Spleen (tissue), 13 donors: ENCODE results near the gene CALM1. TPM values are rescaled to one million over a fixed set of nuclear protein-coding genes. Genes with fewer than 3 reads are reported as not detected.

Experiments used
- DNase-seq: peaks from one replicate; pipeline ENCODE4 v3.0.0-alpha.2; 2020
- H3K27ac ChIP-seq, 8 donors: fragments of 200-600 bp; sonication (generic) in 7 of 8; 1 replicate in 4 of 8; 2 replicates in 4 of 8; pipeline versions ENCODE4 v1.5.0 to v1.8.0; 2016 to 2021; ENCODE audit warnings: inconsistent platforms in 4 of 8, mild to moderate bottlenecking in 4 of 8, moderate library complexity in 1 of 8
- H3K27me3 ChIP-seq, 7 donors: fragments of 200-600 bp; sonication (generic) in 6 of 7; replicated peaks in 1 of 7; 1 replicate in 4 of 7; 2 replicates in 3 of 7; pipeline versions ENCODE4 v1.5.0 to v1.8.0; 2016 to 2021; ENCODE audit warnings: inconsistent platforms in 3 of 7, mild to moderate bottlenecking in 1 of 7
- H3K36me3 ChIP-seq, 6 donors: fragments of 200-600 bp; sonication (generic) in 5 of 6; 1 replicate in 4 of 6; 2 replicates in 2 of 6; pipeline versions ENCODE4 v1.5.0 to v1.8.0; 2016 to 2021; ENCODE audit warnings: inconsistent platforms in 2 of 6
- H3K4me1 ChIP-seq, 6 donors: fragments of 200-600 bp; sonication (generic) in 5 of 6; 1 replicate in 3 of 6; 2 replicates in 3 of 6; pipeline versions ENCODE4 v1.5.0 to v1.8.0; 2016 to 2021; ENCODE audit warnings: inconsistent platforms in 3 of 6
- H3K4me3 ChIP-seq, 8 donors: fragments of 200-600 bp; sonication (generic) in 7 of 8; 1 replicate in 4 of 8; 2 replicates in 4 of 8; pipeline versions ENCODE4 v1.5.0 to v1.8.0; 2016 to 2021; ENCODE audit warnings: inconsistent platforms in 4 of 8, mild to moderate bottlenecking in 4 of 8, moderate library complexity in 2 of 8
- H3K9me3 ChIP-seq, 8 donors: fragments of 200-600 bp; sonication (generic) in 7 of 8; 1 replicate in 4 of 8; 2 replicates in 4 of 8; pipeline versions ENCODE4 v1.5.0 to v1.8.0; 2016 to 2021; ENCODE audit warnings: inconsistent platforms in 4 of 8
- POLR2A ChIP-seq, 3 donors: fragments of 450-650 bp; IDR thresholded peaks; one replicate each; pipeline ENCODE4 v1.5.1; 2017; ENCODE audit warnings: antibody characterized with exemption in 3 of 3, mild to moderate bottlenecking in 1 of 3
- POLR2AphosphoS5 ChIP-seq, 3 donors: sonication (generic); formaldehyde crosslinking; IDR thresholded peaks; one replicate each; pipeline ENCODE4 v1.5.1; 2017; ENCODE audit warnings: antibody characterized with exemption in 3 of 3
- WGBS, 5 donors: extraction: QIAGEN DNeasy Blood & Tissue Kit in 3 of 5; methylation state at CpG; one replicate each; pipeline versions ENCODE4 v1.1.5 to v1.1.7; 2013 to 2018; 5-methylcytosine and 5-hydroxymethylcytosine counted together
- intact Hi-C: fragments of 100-400 bp; cut with DNase I; formaldehyde crosslinking; loops from one replicate; pipeline ENCODE4 v1.15.0; 2023; ENCODE audit warnings: low total_unique reads
- long read RNA-seq, 2 donors: transcript quantifications; one replicate each; lab custom pipeline, GENCODE V29; 2026
- polyA plus RNA-seq, 3 donors: library from polyadenylated mRNA; stranded (reverse); fragments of 200-250 nt; gene quantifications; one replicate each; pipeline ENCODE4 v1.2.1, GENCODE V29; 2013
- total RNA-seq, 7 donors: library from RNA; depleted of rRNA in 3 of 7; stranded (reverse); fragments of >200 nt in 3 of 7; fragmentation: NEBNext Ultra II Directional in 4 of 7; extraction: Animal tissue kit (Norgen Biotek cat#: 25700) in 4 of 7; gene quantifications; one replicate each; pipeline versions ENCODE4 v1.1.0 to v1.2.1, GENCODE V29; 2016 to 2021
- TF ChIP-seq, protein P1 (sequence below), 11 experiments: fragments of 200-600 bp in 7 of 11; fragments of 450-650 bp in 4 of 11; sonication (generic) in 4 of 11; IDR thresholded peaks in 8 of 11; conservative IDR thresholded peaks in 3 of 11; 1 replicate in 7 of 11; 2 replicates in 4 of 11; pipeline versions ENCODE4 v1.4.0 to v1.8.0; 2016 to 2021; ENCODE audit warnings: antibody characterized with exemption in 11 of 11, inconsistent platforms in 4 of 11, mild to moderate bottlenecking in 1 of 11
- donor health status: healthy with polysubstance abuse.
- donor health status: DM: no; HTN: no; CAD: no; lungs with moderate emphysema.
- donor health status: DM: no; HTN: no; CAD: no.
- donor health status: Bipolar disorder and iron deficiency.
- donor health status: healthy.
- donor health status: DM: no; HTN: no; CAD: no.
- donor health status: DM: yes; HTN: yes; CAD: no.

The CALM1 gene
- total RNA-seq = 100 to 1,000 TPM; 294 to 483 (median 387) TPM
- polyA plus RNA-seq = 100 to 1,000 TPM; 188 to 292 (median 256) TPM
- long read RNA-seq, donor 1, full-length matches to known transcripts = 487 of 769 reads
- long read RNA-seq, donor 1, partial matches to known transcripts = 282 of 769 reads
- long read RNA-seq, donor 1, other reads (novel, unspliced or antisense) = 0 of 769 reads
- long read RNA-seq, donor 2, full-length matches to known transcripts = 341 of 562 reads
- long read RNA-seq, donor 2, partial matches to known transcripts = 216 of 562 reads
- long read RNA-seq, donor 2, other reads (novel, unspliced or antisense) = 5 of 562 reads

DNA sequence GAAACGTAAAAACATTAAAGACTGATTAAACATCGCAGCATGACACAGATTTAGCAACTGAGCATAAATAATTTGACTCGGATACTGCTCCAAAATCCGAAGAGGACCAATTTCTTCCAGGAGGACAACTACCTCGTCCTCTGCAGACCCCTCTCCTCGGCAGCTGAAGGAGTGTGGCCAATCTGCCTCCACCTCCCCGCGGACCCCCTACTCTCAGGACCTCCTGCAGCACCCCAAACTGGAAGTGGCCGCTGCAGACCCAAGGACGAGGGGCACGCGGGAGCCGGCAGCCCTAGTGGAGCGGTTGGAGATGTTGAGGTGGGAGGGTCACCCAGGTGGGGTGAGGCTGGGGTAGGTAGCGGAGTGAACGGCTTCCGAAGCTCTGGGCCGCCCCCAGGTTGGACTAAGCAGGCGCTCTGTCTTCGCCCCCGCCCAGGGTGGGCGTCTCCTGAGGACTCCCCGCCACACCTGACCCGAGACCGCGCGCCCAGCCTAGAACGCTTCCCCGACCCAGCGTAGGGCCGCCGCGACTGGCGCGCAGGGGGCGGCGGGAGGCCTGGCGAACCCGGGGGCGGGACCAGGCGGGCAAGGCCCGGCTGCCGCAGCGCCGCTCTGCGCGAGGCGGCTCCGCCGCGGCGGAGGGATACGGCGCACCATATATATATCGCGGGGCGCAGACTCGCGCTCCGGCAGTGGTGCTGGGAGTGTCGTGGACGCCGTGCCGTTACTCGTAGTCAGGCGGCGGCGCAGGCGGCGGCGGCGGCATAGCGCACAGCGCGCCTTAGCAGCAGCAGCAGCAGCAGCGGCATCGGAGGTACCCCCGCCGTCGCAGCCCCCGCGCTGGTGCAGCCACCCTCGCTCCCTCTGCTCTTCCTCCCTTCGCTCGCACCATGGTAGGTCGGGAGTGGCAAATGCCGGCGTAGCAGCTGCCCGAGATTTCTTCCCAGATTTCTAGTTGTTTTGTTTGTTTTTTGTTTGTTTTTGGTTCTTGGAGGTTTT, at the start of gene CALM1:
CALM1 (plus strand) TSS at position 689 of the 999 bp plus-strand sequence; CDS start at position 891, 202 bp downstream.
- WGBS, 5 donors = 2 to 5% (median 2%) methylated on average over 24 to 89 of the region's 89 CpGs

DNA sequence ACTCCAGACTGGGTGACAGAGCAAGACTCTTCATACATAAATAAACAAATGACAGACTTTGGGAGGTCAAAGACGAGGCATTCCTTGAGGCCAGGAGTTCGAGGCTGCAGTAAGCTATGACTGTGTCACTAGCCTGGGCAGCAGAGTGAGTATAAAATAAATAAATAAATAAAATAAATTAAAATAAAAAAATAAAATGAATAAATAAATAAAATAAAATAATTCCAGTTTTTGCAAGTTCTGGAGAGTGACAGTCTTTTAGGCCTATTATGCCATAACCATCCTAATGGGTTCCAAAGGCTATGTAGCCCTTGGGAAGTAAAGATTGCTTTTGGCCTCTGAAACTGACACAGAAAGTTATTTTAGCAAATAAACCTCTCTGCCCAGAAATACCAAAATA, 48.6 kb upstream of the CALM1 start:
- no peaks in the 10 kb centered on the region for H3K36me3 ChIP-seq
- H3K27ac ChIP-seq = no peak overlapping the region
- WGBS, 5 donors = 87 to 94% (median 93%) methylated on average over 2 of the region's 2 CpGs
- no peak for DNase-seq
- no peaks in the 10 kb centered on the region for H3K27me3 ChIP-seq
- no peaks in the 10 kb centered on the region for H3K4me1 ChIP-seq
- H3K9me3 ChIP-seq = no peaks in the 10 kb centered on the region
- no peak overlapping the region for H3K4me3 ChIP-seq
- intact Hi-C loops = no loop called here
- TF ChIP-seq, protein P1, sequence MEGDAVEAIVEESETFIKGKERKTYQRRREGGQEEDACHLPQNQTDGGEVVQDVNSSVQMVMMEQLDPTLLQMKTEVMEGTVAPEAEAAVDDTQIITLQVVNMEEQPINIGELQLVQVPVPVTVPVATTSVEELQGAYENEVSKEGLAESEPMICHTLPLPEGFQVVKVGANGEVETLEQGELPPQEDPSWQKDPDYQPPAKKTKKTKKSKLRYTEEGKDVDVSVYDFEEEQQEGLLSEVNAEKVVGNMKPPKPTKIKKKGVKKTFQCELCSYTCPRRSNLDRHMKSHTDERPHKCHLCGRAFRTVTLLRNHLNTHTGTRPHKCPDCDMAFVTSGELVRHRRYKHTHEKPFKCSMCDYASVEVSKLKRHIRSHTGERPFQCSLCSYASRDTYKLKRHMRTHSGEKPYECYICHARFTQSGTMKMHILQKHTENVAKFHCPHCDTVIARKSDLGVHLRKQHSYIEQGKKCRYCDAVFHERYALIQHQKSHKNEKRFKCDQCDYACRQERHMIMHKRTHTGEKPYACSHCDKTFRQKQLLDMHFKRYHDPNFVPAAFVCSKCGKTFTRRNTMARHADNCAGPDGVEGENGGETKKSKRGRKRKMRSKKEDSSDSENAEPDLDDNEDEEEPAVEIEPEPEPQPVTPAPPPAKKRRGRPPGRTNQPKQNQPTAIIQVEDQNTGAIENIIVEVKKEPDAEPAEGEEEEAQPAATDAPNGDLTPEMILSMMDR (IDR thresholded peaks at IDR 0.05 in 8 of 11, conservative IDR thresholded peaks at IDR 0.05 in 3 of 11) = no peak
- TF ChIP-seq POLR2A (IDR thresholded peaks at IDR 0.05) (no peak), POLR2AphosphoS5 (IDR thresholded peaks at IDR 0.05) (no peak)

More for the DNA sequence above, at the start of gene CALM1:
- no peaks in the 10 kb centered on the region for H3K27me3 ChIP-seq
- H3K27ac ChIP-seq = peak within 1 kb of the TSS; percentile 90 to 98 (median 95)
- intact Hi-C loops = loop anchor here (5.0 kb wide), 1 partner anchor 301 kb away; no protein-coding TSS in a partner anchor
- peaks cover 4 to 19% (median 16%) of the 10 kb centered on the region in 6 donors for H3K36me3 ChIP-seq
- peaks cover 27 to 43% (median 39%) of the 10 kb centered on the region in 6 donors for H3K4me1 ChIP-seq
- TF ChIP-seq POLR2A (IDR thresholded peaks at IDR 0.05) = peak; percentile 99 to 100 (median 100)
- peak; percentile 100 for TF ChIP-seq POLR2AphosphoS5 (IDR thresholded peaks at IDR 0.05)
- TF ChIP-seq, protein P1 (IDR thresholded peaks at IDR 0.05 in 8 of 11, conservative IDR thresholded peaks at IDR 0.05 in 3 of 11) = peak in 7 of 11 experiments; percentile 18 to 30 (median 23)
- peak; percentile 99 for DNase-seq
- H3K9me3 ChIP-seq = no peaks in the 10 kb centered on the region
- H3K4me3 ChIP-seq = peak within 1 kb of the TSS; percentile 91 to 100 (median 100)

DNA sequence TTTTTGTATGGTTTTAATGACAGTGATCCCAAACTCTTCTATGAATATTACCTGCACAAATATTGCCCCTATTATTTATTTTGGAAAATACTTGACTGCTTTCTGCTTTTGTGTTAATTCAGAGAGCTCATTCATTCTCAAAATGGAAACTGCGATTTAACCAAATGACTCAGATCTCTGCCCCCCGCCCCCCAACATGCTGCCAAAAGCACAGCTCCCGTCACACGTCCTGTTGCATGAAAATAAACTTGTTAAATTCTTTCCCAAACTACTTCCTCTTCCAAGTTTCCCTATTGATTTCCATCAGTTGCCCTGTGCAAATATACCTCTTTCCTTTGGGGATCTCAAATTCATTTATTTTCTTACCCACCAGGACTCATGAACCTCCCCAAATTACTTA, 47.1 kb upstream of the CALM1 start:
- 38 to 59% (median 44%) methylated on average over 4 of the region's 4 CpGs for WGBS, 5 donors
- Histone ChIP-seq H3K4me1 (no peaks in the 10 kb centered on the region), H3K27ac (no peak overlapping the region), H3K36me3 (no peaks in the 10 kb centered on the region), H3K9me3 (no peaks in the 10 kb centered on the region), H3K4me3 (no peak overlapping the region), H3K27me3 (peaks cover 0 to 3% (median 0%) of the 10 kb centered on the region in 7 donors)
- TF ChIP-seq POLR2A (IDR thresholded peaks at IDR 0.05) (no peak), POLR2AphosphoS5 (IDR thresholded peaks at IDR 0.05) (no peak)
- TF ChIP-seq, protein P1 (IDR thresholded peaks at IDR 0.05 in 8 of 11, conservative IDR thresholded peaks at IDR 0.05 in 3 of 11) = no peak
- intact Hi-C loops = no loop called here
- no peak for DNase-seq
